ENCODE results near the gene SAXO1.

DNA sequence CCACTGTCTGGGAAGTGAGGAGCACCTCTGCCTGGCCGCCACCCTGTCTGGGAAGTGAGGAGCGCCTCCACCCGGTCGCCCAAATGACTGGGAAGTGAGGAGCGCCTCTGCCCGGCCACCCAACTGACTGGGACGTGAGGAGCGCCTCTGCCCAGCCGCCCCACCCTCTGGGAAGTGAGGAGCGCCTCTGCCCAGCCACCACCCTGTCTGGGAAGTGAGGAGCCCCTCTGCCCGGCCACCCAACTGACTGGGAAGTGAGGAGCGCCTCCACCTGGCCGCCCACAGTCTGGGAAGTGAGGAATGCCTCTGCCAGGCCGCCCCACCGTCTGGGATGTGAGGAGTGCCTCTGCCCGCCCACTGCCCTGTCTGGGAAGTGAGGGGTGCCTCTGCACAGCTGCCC, 32.9 kb downstream of the SAXO1 start:
- TF ChIP-seq CTCF (IDR thresholded peaks at IDR 0.05), result no peak
- no peak for TF ChIP-seq EZH2phosphoT487 (IDR thresholded peaks at IDR 0.05)

Measured in neural progenitor cell (in vitro differentiated cells).